NCI-H2029 (cell line): ENCODE results near the gene HBP1.
"Not testable (repeated sequence)": the region's sequence is repeated elsewhere in the genome, so short reads cannot be mapped to it uniquely, and the experiment has no call there.

Experiments used
- DNase-seq: peaks from one replicate; lab custom pipeline; 2025; lab: John Stamatoyannopoulos, UW

The HBP1 gene, protein sequence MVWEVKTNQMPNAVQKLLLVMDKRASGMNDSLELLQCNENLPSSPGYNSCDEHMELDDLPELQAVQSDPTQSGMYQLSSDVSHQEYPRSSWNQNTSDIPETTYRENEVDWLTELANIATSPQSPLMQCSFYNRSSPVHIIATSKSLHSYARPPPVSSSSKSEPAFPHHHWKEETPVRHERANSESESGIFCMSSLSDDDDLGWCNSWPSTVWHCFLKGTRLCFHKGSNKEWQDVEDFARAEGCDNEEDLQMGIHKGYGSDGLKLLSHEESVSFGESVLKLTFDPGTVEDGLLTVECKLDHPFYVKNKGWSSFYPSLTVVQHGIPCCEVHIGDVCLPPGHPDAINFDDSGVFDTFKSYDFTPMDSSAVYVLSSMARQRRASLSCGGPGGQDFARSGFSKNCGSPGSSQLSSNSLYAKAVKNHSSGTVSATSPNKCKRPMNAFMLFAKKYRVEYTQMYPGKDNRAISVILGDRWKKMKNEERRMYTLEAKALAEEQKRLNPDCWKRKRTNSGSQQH

DNA sequence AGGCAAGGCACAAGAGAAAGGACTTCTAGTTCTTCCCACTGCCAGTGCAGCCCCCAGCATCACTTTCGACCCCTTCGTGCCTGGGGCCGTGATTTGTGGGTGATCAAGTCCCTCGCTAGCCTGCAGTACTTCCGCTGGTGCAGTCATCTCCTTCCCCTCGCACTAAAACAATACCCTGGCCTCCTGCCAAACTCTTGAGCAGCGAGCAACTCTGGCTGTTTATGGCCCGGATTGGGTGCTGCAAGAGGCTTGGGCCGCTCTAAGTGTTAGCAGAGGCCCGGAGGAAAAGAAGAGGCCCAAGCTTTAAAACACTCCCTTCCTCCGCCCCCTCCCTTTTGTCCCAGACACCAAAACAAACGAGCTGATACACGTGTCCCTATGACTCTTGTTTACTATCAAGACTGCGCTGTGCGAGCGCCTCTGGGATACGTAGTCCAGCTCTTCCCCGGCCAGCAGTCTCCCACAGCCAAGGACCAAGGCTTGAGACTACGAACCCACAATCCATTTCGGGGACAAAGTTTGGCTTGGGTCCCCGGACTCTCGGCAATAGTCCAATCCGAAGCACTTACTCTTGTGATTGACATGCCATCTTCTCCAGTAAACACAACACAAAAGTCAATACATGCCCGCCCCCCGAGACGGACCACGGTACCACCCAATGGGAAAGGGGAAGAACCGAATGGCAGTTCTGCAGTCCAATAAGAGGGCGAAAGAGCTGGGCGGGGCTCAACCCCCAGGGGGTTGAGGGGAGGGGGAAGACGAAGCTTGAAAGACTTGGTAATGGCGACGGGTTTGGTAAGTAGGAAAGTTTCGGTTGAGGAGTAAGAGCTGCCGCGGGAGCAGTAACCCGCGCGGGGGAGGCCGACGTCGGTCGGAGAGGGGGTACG is at the start of gene HBP1:
TSS of gene HBP1 (plus strand) at position 771 of the 887 bp plus-strand sequence. CDS start 10,891 bp downstream, outside the sequence.
- DNase-seq: peak; percentile 100

DNA sequence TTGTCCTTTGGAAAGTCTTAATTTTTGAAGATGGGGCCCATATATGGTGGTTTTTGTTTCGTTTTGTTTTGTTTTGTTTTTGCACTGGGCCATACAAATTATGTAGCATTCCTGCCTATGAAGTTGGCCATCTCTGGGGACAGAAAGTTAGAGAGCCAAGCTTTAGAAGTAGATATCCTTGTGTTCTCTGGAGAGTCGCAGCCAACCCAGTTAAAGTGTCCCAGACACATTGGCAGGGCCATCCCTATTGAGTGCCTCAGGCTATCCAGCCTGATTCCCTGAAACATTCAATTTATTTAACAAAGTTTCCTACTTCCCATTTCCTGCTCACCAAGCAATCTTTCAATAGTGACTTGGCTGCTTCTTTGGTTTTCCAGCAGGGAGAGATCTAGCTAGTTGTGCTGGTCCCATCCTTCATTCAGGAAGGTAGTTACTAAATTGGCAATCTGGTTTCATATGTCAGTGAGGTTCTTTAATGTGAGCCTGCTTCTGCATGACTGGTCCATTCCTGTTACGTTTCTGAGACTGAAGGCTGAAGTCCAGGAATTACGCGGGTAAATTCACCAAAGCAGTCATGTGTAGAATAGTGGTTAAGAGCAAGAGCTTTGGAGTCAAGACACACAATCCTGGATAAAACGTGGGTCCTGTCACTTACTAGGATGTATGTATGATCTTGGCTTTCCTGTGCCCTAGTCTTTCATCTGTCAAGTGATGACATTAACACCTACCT is 49.3 kb upstream of the HBP1 start:
- DNase-seq: no peak

DNA sequence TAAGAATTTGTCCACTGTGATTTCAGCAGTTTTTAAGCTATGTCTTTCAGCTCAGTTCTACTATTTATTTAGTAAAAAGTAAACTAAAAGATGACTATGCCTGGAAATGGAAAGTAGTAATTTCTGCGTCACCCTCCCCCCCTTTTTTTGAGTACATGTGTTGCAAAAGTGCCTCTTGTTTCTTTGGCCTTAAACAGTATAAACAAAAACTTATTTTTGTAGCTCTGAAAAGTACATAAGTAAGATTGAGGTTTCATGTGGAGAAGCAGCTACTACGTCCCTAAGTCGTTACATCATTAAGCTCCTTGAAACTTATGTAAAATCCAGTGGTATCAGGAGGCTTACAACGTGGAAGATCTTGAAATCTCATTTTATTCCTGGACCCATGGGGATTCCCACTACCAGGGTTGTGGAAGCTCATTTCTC is 46.3 kb upstream of the HBP1 start:
- DNase-seq: no peak

DNA sequence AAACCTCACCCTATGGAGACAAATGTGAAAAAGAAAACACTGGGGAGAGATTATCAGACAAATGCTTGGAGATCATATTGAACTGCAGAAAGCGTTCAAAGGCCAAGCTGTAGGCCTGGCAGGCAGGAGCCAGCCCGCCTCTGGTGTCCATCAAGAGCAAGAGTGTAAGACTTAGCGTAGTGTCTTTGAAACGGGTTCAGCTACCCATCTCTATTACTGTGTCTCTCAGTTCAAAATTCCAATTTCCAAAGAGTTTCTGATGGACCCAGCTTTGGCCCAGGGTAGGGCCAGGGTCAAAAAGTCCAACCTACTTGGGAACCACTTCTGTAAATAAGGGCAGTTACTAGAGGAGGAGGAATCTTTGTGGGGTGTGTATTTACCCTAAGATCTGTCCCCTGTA is 45.4 kb upstream of the HBP1 start:
- no peak for DNase-seq

DNA sequence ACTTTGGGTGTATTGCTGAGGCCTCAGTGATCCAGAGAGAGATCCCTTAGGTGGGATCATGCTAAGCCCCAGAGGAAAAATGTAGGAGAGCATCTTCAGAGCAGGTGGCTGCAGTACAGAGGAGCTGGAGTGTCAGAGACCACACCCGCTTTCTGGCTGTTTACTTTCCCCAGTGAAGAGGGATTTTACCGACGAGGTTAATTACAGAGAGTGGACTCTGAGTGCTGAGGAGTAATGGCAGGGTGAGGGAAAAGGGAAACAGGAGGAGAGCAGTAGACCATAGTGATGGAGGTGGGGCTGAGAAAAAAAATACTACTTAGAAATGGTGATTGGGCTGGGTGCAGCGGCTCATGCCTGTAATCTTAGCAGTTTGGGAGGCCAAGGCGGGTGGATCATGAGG is 43.3 kb upstream of the HBP1 start:
- peak; percentile 78 for DNase-seq

DNA sequence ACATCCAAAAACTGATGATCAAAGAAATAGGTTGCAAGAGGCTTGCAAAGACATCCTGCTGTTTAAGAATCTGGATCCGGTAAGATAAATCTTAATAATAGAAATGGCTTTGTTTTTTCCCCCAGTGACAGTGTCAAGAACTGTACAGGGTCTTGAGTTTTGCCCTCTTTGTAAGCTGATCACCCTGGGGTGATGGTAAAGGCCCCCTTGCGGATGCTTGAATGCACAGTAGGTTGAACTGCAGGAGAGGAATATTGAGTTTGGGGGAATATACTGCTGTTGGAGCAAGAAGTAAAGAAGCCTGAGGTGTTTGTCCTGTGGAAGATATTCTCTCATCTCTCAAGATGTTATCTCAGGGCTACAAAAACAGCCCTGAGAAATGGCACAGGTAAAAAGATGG is 40.6 kb upstream of the HBP1 start:
- DNase-seq: no peak

DNA sequence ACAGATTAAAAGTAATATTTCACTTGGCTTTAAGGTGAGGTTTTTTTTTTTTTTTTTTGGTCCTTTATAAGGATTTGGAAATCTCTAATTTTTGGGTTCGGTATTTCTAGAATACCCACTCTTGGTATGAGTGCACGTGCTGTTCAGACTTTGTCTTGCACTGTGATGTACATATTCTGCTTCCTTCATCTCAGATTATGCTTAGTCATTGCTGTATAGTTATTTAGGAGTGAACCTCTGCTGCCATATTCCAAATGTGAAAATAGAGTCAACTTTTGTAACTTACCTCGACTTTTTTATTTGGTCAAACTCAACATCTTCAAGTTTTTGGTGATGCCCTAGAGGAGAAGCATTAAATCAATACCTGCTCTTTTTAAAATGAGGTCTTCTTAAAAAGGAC is 40.1 kb upstream of the HBP1 start:
- no peak for DNase-seq

DNA sequence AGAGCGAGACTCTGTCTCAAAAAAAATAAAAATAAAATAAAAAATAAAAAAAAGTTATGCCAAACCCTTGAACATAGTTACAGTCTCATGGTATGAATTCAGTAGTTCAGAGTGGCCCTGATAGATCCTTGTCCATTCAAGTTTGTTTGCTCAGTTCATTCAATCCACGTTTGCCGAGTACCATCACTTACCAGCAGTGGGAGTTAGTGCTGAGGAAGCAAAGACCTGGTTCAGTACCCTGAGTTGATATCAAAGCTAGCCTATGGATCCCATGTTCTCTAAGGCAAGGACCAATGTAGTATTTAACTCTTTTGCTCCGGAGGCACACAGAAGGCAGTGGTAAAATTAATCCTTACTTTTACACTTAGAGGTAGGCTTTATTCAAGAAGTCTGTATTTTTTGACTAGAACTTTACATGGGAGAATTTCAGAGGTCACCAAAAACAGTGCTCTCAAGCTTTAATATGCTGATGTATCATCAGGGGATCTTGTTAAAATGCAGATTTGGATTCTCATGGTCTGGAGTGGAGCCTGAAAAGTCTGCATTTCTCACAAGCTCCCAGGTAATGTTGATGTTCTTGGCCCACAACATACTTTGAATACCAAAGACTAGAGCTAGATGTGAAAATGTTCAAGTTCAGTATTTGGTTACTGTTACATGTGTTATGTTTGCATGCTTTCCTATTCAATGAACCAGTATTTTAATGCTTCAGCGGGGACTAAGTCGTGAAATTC is 38.1 kb upstream of the HBP1 start:
- no peak for DNase-seq

DNA sequence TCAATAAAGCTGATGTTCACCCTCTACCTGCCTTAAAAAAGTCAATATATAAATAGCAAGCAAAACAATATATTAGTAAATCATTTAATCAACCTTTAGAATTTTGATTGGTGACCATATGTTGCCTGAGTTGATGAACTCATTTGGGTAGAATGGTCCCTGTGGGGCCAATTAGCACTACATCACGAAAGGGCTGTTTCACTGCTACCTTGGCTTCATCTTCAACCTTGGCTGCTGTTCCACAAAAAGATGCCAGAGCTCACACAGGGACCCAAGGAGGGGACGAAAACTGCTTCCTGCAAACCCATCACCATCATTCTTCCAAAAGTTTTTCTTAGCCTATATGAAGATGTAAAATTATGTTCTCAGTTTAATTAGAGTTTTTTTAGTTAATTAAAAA is 35.4 kb upstream of the HBP1 start:
- DNase-seq: no peak

DNA sequence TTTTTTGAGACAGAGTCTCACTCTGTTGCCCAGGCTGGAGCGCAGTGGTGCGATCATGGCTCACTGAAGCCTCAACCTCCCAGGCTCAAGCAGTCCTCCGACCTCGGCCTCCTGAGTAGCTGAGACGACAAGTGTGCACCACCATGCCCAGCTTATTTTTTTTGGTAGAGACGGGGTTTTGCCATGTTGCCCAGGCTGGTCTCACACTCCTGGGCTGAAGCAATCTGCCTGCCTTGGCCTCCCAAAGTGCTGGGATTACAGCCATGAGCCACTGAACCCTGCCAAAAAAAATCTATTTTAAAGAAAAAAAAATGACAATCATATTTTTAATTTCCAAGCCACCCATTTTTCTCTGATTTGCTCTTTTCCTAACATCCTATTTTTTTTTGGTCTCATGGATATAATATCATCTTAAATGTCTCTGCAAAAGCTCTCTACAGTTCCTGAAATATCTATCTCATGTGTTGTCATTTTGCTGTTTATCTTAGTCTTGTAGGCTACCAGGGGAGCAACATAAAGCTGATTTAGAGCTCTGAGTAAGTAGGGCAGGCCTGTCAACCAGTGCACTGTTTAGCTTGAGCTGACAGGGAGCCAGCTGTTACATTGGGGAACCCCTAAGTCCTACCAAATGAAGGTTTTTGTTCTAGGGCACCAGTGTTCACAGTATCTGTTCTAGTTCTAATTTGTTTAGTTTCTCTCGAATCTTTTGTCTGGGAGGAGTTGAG is 29.9 kb upstream of the HBP1 start:
- DNase-seq: no peak

DNA sequence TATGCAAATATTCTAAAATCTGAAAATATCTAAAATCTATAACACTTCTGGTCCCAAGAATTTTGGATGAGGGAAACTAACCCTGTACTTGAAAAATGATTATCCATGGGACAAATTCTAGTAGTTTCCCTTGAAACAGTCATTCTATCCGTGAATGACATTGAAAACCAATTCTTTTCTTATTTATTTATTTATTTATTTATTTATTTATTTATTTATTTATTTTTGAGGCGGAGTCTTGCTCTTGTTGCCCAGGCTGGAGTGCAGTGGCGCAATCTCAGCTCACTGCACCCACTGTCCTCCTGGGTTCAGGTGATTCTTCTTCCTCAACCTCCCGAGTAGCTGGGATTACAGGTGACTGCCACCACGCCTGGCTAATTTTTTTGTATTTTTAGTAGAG is 24.9 kb upstream of the HBP1 start:
- not testable (repeated sequence) for DNase-seq

DNA sequence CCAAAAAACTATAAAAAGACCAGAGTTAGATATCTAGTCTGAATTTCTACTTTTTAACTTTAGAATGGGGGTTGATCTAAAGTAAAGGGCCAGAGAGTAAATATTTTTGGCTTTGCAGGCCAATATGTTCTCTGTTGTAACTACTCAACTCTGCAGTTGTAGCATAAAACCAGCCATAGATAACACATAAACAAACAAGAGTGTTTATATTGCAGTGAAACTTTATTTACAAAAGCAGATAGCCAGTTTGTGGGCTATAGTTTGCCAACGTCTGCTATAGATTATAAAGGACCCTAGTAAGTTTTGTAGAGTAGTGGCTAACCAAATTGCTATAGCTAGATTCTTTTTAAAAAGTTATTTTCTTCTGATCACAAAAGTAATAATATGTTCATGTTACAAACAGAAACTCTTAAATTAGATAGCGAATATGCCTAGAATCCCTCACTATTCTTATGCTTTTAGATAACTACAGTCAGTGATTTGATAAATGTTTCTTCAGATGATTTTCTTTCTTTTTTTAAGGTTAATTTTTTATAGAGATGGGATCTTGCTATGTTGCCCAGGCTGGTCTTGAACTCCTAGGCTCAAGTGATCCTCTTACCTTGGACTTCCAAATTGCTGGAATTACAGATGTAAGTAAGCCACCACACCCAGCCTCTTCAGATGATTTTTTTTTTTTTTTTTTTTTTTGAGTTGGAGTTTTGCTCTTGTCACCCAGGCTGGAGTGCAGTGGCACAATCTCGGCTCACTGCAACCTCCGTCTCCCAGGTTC is 23.6 kb upstream of the HBP1 start:
- no peak for DNase-seq

DNA sequence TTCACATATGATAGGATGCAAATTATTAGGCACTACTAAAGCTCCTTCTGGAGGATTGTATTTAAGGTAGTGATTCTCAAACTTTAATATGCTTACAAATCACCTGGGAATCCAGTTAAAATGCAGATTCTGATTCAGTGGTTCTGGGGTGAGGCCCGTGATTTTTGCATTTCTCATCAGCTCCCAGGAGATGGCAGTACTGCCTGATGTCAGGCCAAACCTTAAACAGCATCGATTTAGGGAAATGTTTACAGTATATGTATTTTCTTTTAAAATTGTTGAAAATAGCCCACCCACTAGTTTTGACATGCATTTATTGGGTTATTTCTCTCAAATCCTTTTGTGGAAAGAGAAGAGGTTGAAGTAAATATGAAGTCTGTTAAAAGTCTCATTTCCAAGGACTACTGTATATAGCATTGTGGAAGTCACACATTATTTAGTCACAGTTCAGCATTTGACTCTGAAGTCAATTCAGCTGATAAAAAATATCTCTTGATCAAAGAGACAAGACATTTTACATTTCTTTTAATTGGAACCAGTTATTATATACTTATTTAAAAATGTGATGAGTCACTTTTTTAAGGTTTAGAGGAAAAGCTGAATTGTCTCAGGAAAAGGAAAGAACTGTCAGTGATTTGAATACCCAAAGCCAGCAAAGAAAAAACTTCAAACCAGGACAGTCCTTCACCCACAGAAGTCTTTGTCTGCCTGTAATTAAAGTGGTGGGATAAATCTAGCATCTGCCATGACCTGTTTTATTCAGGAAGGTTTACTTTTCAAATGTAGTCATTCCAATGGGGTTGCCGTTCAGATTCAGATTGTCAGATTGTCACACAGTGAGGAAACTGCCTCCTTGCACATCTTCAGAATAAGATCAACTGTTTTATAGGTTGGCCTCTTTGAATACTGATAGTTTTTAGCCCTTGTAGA is 21.1 kb upstream of the HBP1 start:
- DNase-seq: no peak

DNA sequence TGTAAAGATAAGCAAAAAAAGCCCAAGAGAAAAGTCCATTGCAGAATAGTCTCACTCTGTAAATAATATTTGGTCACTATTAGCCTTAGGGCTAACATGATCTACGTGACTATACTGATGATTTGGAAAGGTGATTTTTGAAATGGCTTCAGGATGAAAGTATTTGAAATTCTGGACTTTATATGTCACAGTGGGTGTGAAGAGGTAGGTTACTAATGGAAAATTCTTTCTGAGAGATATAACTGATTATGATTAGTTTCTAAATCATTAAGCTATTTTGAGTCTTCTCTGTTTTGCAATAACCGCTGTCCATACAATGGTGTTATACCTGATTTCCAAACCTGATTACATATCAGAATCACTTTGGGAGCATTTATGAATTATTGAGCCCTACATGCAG is 20.1 kb upstream of the HBP1 start:
- DNase-seq: no peak

DNA sequence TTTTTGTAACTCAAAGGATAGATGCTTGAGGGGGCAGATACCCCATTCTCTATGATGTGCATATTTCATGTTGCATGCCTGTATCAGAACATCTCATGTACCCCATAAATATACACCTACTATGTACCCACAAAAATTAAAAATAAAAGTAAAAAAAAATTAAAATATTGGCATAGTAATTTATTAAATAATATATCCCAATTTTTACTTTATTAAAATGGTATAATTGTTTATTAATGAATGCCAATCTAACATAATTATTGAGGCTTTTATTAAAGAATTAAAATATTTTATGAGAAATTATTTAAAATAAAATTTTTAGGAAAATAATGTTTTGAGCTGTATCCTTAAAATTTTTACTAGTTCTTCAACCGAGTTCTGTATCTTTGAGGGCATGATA is 18.9 kb upstream of the HBP1 start:
- no peak for DNase-seq

DNA sequence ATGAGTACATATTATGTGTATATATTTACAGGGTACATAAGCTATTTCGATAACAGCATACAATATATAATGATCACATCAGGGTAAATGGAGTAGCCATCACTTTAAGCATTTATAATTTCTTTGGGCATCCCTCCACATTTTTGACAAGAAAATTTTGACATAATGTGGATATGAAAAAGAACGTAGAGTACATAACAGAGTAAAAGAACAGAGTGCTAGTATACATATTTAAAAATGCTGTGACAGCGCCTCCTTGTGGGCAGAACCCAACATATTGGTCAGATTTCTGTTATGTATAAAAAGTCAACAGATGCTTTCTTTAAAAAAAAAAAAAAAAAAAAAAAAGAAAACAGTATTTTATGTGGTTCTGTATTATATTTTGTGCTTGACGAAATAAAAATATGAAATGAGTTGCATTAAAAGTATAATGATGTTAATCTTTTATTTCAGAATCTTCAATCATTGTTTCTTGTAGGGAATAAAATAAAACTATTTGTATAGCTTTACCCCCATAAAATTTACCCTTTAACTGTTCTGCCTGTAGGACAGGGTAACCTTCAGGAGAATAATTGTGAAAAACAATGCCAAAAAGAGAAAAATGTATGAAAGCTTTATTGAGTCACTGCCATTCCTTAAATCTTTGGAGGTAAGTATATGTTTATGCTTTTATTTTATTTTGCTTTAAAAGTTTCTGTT is 18.3 kb upstream of the HBP1 start:
- peak; percentile 65 for DNase-seq

DNA sequence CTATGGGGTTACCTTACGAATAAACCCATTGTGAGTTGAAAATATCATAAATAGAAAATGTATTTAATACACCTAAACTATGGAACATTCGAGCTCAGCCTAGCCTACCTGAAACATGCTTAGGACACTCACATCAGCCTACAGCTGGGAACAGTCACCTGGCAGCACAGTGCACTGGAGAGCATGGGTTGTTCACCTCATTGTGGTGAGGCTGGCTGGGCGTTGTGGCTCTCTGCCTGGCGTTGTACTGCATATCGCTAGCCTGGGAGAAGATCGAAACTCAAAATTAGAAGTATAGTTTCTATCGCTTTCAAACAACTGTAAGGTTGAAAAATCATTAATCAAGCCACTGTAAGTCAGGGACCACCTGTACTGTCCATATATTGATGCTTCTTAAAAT is 17.3 kb upstream of the HBP1 start:
- no peak for DNase-seq

DNA sequence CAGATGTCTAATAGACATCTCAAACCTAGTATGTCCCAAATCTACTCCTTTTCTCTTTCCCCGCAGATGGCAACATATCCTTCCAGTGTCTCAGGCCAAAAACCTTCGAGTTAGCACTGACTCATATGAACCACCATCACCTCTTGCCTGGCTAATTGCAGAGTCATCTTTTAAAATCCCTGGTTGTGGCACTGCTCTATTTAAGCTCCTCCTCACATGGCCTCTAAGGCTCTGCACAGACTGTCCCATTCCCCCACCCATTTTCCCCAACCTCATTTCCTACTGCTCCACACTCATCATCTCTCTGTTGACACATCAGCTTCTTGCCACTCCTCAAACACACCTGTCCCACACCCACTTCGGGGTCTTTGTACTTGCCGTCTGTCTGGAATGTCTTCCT is 16.8 kb upstream of the HBP1 start:
- no peak for DNase-seq
